Heart left ventricle (tissue), 16 donors: ENCODE measurements around the gene OR1D5. TPM values are rescaled to one million over a fixed set of nuclear protein-coding genes. Genes with fewer than 3 reads are reported as not detected.

Experiments
- ATAC-seq, 4 donors: fragments of 200-7000 bp; cut with Tn5 transposase; one replicate each; pipeline ENCODE4 v1.9.1; 2020 to 2022; ENCODE audit warnings: moderate library complexity in 4 of 4, mild to moderate bottlenecking in 3 of 4, moderate number of reproducible peaks in 1 of 4
- DNase-seq, 5 donors: peaks; one replicate each; pipeline ENCODE4 v3.0.0-alpha.2; 2020
- H3K27ac ChIP-seq, 12 donors: fragments of 200-600 bp; sonication (generic) in 4 of 12; one replicate each; pipeline versions ENCODE4 v1.5.0 to v1.8.0; 2016 to 2022; ENCODE audit warnings: mild to moderate bottlenecking in 2 of 12
- H3K27me3 ChIP-seq, 9 donors: fragments of 200-600 bp; sonication (generic) in 2 of 9; one replicate each; pipeline versions ENCODE4 v1.5.1 to v1.8.0; 2016 to 2022; ENCODE audit warnings: mild to moderate bottlenecking in 3 of 9
- H3K36me3 ChIP-seq, 9 donors: fragments of 200-600 bp; sonication (generic) in 2 of 9; one replicate each; pipeline versions ENCODE4 v1.5.0 to v1.8.0; 2018 to 2022; ENCODE audit warnings: mild to moderate bottlenecking in 2 of 9
- H3K4me1 ChIP-seq, 12 donors: fragments of 200-600 bp; sonication (generic) in 4 of 12; one replicate each; pipeline versions ENCODE4 v1.5.0 to v1.8.0; 2016 to 2022; ENCODE audit warnings: mild to moderate bottlenecking in 3 of 12
- H3K4me3 ChIP-seq, 12 donors: fragments of 200-600 bp; sonication (generic) in 4 of 12; one replicate each; pipeline versions ENCODE4 v1.5.0 to v1.8.0; 2017 to 2022; ENCODE audit warnings: mild to moderate bottlenecking in 9 of 12, moderate library complexity in 4 of 12
- H3K9me3 ChIP-seq, 12 donors: fragments of 200-600 bp; sonication (generic) in 4 of 12; one replicate each; pipeline versions ENCODE4 v1.5.0 to v1.8.0; 2016 to 2022; ENCODE audit warnings: mild to moderate bottlenecking in 1 of 12
- CTCF ChIP-seq, 12 donors: fragments of 200-600 bp; sonication (generic) in 4 of 12; IDR thresholded peaks; one replicate each; pipeline versions ENCODE4 v1.5.0 to v1.8.0; 2018 to 2022; ENCODE audit warnings: antibody characterized with exemption in 12 of 12, mild to moderate bottlenecking in 5 of 12
- POLR2A ChIP-seq, 2 donors: fragments of 450-650 bp; IDR thresholded peaks; one replicate each; pipeline ENCODE4 v1.6.1; 2017; ENCODE audit warnings: antibody characterized with exemption in 2 of 2, mild to moderate bottlenecking in 2 of 2, moderate library complexity in 2 of 2
- WGBS, 4 donors: extraction: QIAGEN DNeasy Blood & Tissue Kit in 2 of 4; methylation state at CpG; one replicate each; pipeline versions ENCODE4 v1.1.5 to v1.1.7; 2013 to 2018; 5-methylcytosine and 5-hydroxymethylcytosine counted together
- intact Hi-C, 10 donors: fragments of 100-400 bp; cut with DNase I; formaldehyde crosslinking; loops; one replicate each; pipeline versions ENCODE4 v1.11.1 to v1.14.2; 2022
- polyA plus RNA-seq, 2 donors: library from polyadenylated mRNA; stranded (reverse); fragments of 200-250 nt; gene quantifications; one replicate each; pipeline ENCODE4 v1.2.3, GENCODE V29; 2013
- total RNA-seq, 9 donors: library from RNA; depleted of rRNA in 2 of 9; stranded (reverse); fragments of >200 nt in 2 of 9; fragmentation: NEBNext Ultra II Directional in 3 of 9; extraction: Animal tissue kit (Norgen Biotek cat#: 25700) in 3 of 9; gene quantifications; one replicate each; pipeline versions ENCODE4 v1.1.0 to v1.2.4, GENCODE V29; 2016 to 2023
- donor health status: ischemic (EF 13 %, LVEDD 7.1; RV severe dilation, severe dysfunction).
- donor health status: healthy with polysubstance abuse.
- donor health status: DM: no; HTN: yes; CAD: no.
- donor health status: DM: no; HTN: no; CAD: no.
- donor health status: ischemic (EF 25% LVEDD 6.9; RV normal size, moderate dysfunction).
- donor health status: ischemic (EF 25% LVEDD 5.7; RV mildly dilated, moderate dysfunction).
- donor health status: healthy.
- donor health status: DM: yes; HTN: yes; CAD: no.
- donor health status: ischemic (EF 35%, LVEDD 5.7; RV mildly dilated, moderate dysfunction).
- donor health status: nonischemic (EF 11% LVEDD 7.7; RV severe dilation, severe dysfunction).
- donor health status: DM: yes; HTN: yes; CAD: no.
- donor health status: PGD.
- donor health status: ischemic (EF 29% LVEDD 5.4; RV normal size, mild dysfunction).
- donor health status: nonischemic (EF 23%, LVEDD 6.1; RV moderate dilation, normal function).

The OR1D5 gene
- total and polyA plus RNA-seq, 11 donors: not detected

DNA sequence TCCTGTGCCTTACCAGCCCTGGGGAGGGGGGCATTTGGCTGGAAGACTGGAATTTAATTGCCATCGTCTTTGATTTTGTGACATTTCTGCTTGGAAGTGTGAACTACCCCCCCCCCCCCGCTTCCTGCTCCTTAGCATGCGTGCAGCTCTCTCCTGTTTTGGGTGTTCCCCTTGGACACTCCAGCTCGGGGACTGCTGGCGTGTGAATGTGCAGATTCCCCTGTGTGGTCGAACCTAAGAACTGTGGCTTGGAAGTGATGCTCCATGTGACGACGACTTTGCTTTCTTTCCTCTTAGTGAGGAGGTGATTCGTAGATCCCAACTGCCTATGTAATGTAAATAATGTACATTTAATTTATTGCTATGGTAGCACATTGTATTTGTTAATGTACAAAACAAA lies 26.1 kb downstream of the OR1D5 start:
- intact Hi-C loops: no loop called here
- Histone ChIP-seq H3K4me3 (no peak overlapping the region), H3K27ac (no peak overlapping the region), H3K9me3 (no peaks in the 10 kb centered on the region), H3K27me3 (peaks cover 0 to 3% (median 0%) of the 10 kb centered on the region in 9 donors), H3K4me1 (no peaks in the 10 kb centered on the region), H3K36me3 (no peaks in the 10 kb centered on the region)
- DNase-seq (no peak), ATAC-seq (no peak)
- no peak for TF ChIP-seq CTCF (IDR thresholded peaks at IDR 0.05)
- TF ChIP-seq POLR2A (IDR thresholded peaks at IDR 0.05): no peak
- WGBS, 4 donors: 71 to 83% (median 76%) methylated on average over 8 to 9 of the region's 9 CpGs

- intact Hi-C loops: no loop called here
- TF ChIP-seq POLR2A (IDR thresholded peaks at IDR 0.05) (no peak), CTCF (IDR thresholded peaks at IDR 0.05) (no peak)
- Histone ChIP-seq H3K9me3 (no peaks in the 10 kb centered on the region), H3K4me1 (no peaks in the 10 kb centered on the region), H3K27ac (no peak overlapping the region), H3K27me3 (no peaks in the 10 kb centered on the region), H3K36me3 (no peaks in the 10 kb centered on the region), H3K4me3 (no peak overlapping the region)
- WGBS, 4 donors: 83 to 94% (median 89%) methylated on average over 4 to 6 of the region's 6 CpGs
- no peak for DNase-seq
- no peak for ATAC-seq
Measured at GRCh38 chr17:3036800-3037199, 26.6 kb downstream of the OR1D5 start.

GRCh38 chr17:3035968-3036280 lies 27.5 kb downstream of the OR1D5 start:
- no peaks in the 10 kb centered on the region for H3K9me3 ChIP-seq
- H3K36me3 ChIP-seq: peaks cover 0 to 3% (median 0%) of the 10 kb centered on the region in 9 donors
- WGBS, 4 donors: 80 to 94% (median 92%) methylated on average over 7 of the region's 7 CpGs
- DNase-seq: no peak
- no peak overlapping the region for H3K27ac ChIP-seq
- intact Hi-C loops: no loop called here
- no peak overlapping the region for H3K4me3 ChIP-seq
- H3K4me1 ChIP-seq: peaks cover 0 to 4% (median 1%) of the 10 kb centered on the region in 12 donors
- TF ChIP-seq CTCF (IDR thresholded peaks at IDR 0.05) (no peak), POLR2A (IDR thresholded peaks at IDR 0.05) (no peak)
- H3K27me3 ChIP-seq: no peaks in the 10 kb centered on the region
- ATAC-seq: no peak

GRCh38 chr17:3035256-3035967 lies 28.0 kb downstream of the OR1D5 start:
- WGBS, 4 donors: 73 to 84% (median 78%) methylated on average over 9 to 13 of the region's 13 CpGs

More at GRCh38 chr17:3035256-3035967, 28.0 kb downstream of the OR1D5 start:
- H3K36me3 ChIP-seq: peaks cover 0 to 7% (median 0%) of the 10 kb centered on the region in 9 donors
- H3K4me1 ChIP-seq: peaks cover 0 to 9% (median 6%) of the 10 kb centered on the region in 12 donors
- H3K27me3 ChIP-seq: no peaks in the 10 kb centered on the region
- intact Hi-C loops: no loop called here
- no peak overlapping the region for H3K4me3 ChIP-seq
- ATAC-seq (peak in 1 of 4 donors; percentile 27), DNase-seq (no peak)
- TF ChIP-seq CTCF (IDR thresholded peaks at IDR 0.05) (no peak), POLR2A (IDR thresholded peaks at IDR 0.05) (no peak)
- no peaks in the 10 kb centered on the region for H3K9me3 ChIP-seq
- no peak overlapping the region for H3K27ac ChIP-seq
